ENCODE measurements around the gene EPB41L4B.

The EPB41L4B gene

GRCh38 chr9:109314011-109314531 lies 6.8 kb downstream of the EPB41L4B start:
- no peak for DNase-seq (ENCODE audit: low spot score)
- Histone ChIP-seq H3K4me3 (ENCODE audit: severe bottlenecking) (no peak overlapping the region), H3K36me3 (ENCODE audit: low read depth) (no peaks in the 10 kb centered on the region), H3K9me3 (ENCODE audit: severe bottlenecking) (no peaks in the 10 kb centered on the region), H3K4me1 (ENCODE audit: insufficient read depth, poor library complexity, severe bottlenecking) (peaks cover 49% of the 10 kb centered on the region), H3K27me3 (ENCODE audit: insufficient read depth, poor library complexity, severe bottlenecking) (no peaks in the 10 kb centered on the region), H3K27ac (ENCODE audit: poor library complexity, severe bottlenecking) (peak overlapping the region; percentile 4)
- ATAC-seq (ENCODE audit: low read depth) = no peak
- TF ChIP-seq CTCF (IDR thresholded peaks at IDR 0.05; ENCODE audit: poor library complexity, severe bottlenecking) = no peak

DNA sequence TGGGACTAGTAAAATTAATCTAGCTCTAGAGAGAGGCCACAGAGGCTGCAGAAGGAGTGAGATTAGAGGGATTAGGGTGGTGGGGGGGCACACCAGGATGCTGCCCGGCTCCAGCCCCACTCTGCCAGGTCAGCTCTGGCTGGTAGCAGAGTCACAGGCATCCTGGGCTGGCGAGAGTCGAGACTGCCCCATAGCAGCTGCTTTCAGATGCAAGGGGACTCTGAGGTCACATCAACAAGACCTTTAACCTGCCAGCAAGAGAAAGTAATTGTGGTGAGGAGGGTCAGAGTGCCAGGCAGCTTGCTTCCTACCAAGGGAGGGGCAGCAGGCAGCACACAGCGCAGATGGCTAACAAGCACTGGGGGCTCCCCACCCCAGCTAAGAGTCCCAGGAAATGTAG lies 7.5 kb downstream of the EPB41L4B start:
- no peak for DNase-seq (ENCODE audit: low spot score)
- no peaks in the 10 kb centered on the region for H3K9me3 ChIP-seq (ENCODE audit: severe bottlenecking)
- H3K4me1 ChIP-seq (ENCODE audit: insufficient read depth, poor library complexity, severe bottlenecking) = peaks cover 45% of the 10 kb centered on the region
- H3K27me3 ChIP-seq (ENCODE audit: insufficient read depth, poor library complexity, severe bottlenecking) = no peaks in the 10 kb centered on the region
- H3K36me3 ChIP-seq (ENCODE audit: low read depth) = no peaks in the 10 kb centered on the region
- H3K27ac ChIP-seq (ENCODE audit: poor library complexity, severe bottlenecking) = no peak overlapping the region
- no peak overlapping the region for H3K4me3 ChIP-seq (ENCODE audit: severe bottlenecking)
- TF ChIP-seq CTCF (IDR thresholded peaks at IDR 0.05; ENCODE audit: poor library complexity, severe bottlenecking) = no peak
- no peak for ATAC-seq (ENCODE audit: low read depth)

- H3K36me3 ChIP-seq (ENCODE audit: low read depth) = no peaks in the 10 kb centered on the region
- ATAC-seq (ENCODE audit: low read depth) (no peak), DNase-seq (ENCODE audit: low spot score) (no peak)
- H3K4me1 ChIP-seq (ENCODE audit: insufficient read depth, poor library complexity, severe bottlenecking) = peaks cover 39% of the 10 kb centered on the region
- no peaks in the 10 kb centered on the region for H3K27me3 ChIP-seq (ENCODE audit: insufficient read depth, poor library complexity, severe bottlenecking)
- no peak overlapping the region for H3K4me3 ChIP-seq (ENCODE audit: severe bottlenecking)
- H3K9me3 ChIP-seq (ENCODE audit: severe bottlenecking) = no peaks in the 10 kb centered on the region
- H3K27ac ChIP-seq (ENCODE audit: poor library complexity, severe bottlenecking) = no peak overlapping the region
- no peak for TF ChIP-seq CTCF (IDR thresholded peaks at IDR 0.05; ENCODE audit: poor library complexity, severe bottlenecking)
Observed at GRCh38 chr9:109312783-109313182, 8.1 kb downstream of the EPB41L4B start.

- ATAC-seq (ENCODE audit: low read depth) = no peak
- H3K27ac ChIP-seq (ENCODE audit: poor library complexity, severe bottlenecking) = no peak overlapping the region
- no peak overlapping the region for H3K4me3 ChIP-seq (ENCODE audit: severe bottlenecking)
- no peak for DNase-seq (ENCODE audit: low spot score)
- TF ChIP-seq CTCF (IDR thresholded peaks at IDR 0.05; ENCODE audit: poor library complexity, severe bottlenecking) = no peak
- H3K36me3 ChIP-seq (ENCODE audit: low read depth) = no peaks in the 10 kb centered on the region
- H3K4me1 ChIP-seq (ENCODE audit: insufficient read depth, poor library complexity, severe bottlenecking) = peaks cover 33% of the 10 kb centered on the region
- no peaks in the 10 kb centered on the region for H3K27me3 ChIP-seq (ENCODE audit: insufficient read depth, poor library complexity, severe bottlenecking)
- H3K9me3 ChIP-seq (ENCODE audit: severe bottlenecking) = no peaks in the 10 kb centered on the region
Observed at GRCh38 chr9:109311731-109312130, 9.1 kb downstream of the EPB41L4B start.

DNA sequence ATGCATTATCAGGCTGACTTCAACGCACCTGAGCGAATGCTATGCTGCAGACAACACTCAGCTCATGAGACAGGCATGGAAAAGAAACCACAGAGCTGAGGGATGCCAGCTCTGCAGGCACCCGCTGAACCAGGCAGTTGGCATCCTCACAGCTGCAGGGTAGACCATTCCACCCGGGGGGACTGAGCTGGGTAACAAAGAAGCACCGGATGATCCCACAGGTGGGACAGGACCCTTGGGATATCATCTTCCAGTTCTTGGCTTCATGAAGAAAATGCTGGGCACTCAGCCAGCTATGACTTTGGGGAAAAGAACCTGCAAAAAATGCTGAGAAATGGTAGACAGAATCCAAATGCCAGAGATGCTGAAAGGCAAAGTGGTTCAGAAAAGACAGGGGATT lies 9.6 kb downstream of the EPB41L4B start:
- DNase-seq (ENCODE audit: low spot score) (no peak), ATAC-seq (ENCODE audit: low read depth) (peak; percentile 56)
- Histone ChIP-seq H3K4me1 (ENCODE audit: insufficient read depth, poor library complexity, severe bottlenecking) (peaks cover 29% of the 10 kb centered on the region), H3K27ac (ENCODE audit: poor library complexity, severe bottlenecking) (no peak overlapping the region), H3K9me3 (ENCODE audit: severe bottlenecking) (no peaks in the 10 kb centered on the region), H3K27me3 (ENCODE audit: insufficient read depth, poor library complexity, severe bottlenecking) (no peaks in the 10 kb centered on the region), H3K36me3 (ENCODE audit: low read depth) (no peaks in the 10 kb centered on the region), H3K4me3 (ENCODE audit: severe bottlenecking) (no peak overlapping the region)
- TF ChIP-seq CTCF (IDR thresholded peaks at IDR 0.05; ENCODE audit: poor library complexity, severe bottlenecking) = no peak

Data from RWPE2 (cell line).